HEK293 (cell line): ENCODE data around the gene SDC1.
A peak's percentile ranks its signal among the peaks of the same experiment; 100 is the strongest.
"Not testable (repeated sequence)": the region's sequence is repeated elsewhere in the genome, so short reads cannot be mapped to it uniquely, and the experiment has no call there.

Source experiments
- CTCF ChIA-PET: fragments of 350-600 bp; formaldehyde crosslinking; extraction: SDS; loops from one replicate; lab custom pipeline; 2021; ENCODE audit warnings: antibody characterized with exemption; lab: Yijun Ruan, JAX
- POLR2A ChIA-PET: fragments of 300-600 bp; formaldehyde crosslinking; extraction: SDS; loops from one replicate; lab custom pipeline; 2020; ENCODE audit warnings: antibody characterized with exemption, inconsistent platforms; lab: Yijun Ruan, JAX
- H3K27ac ChIP-seq: fragments of 200-500 bp; sonication (Bioruptor generic); 2 replicates; pipeline ENCODE4 v1.5.1; 2014; ENCODE audit warnings: low read depth, low read length, control low read depth, inconsistent platforms; ENCODE audit errors: extremely low read depth
- H3K36me3 ChIP-seq, 2 experiments: fragments of 200-500 bp in 1 of 2; sonication (Bioruptor generic) in 1 of 2; 1 replicate in 1 of 2; 2 replicates in 1 of 2; pipeline ENCODE4 v1.5.1; 2014 to 2017; ENCODE audit warnings: inconsistent platforms in 2 of 2, low read length in 2 of 2; ENCODE audit not compliant: control insufficient read depth in 2 of 2, insufficient read depth in 1 of 2
- H3K4me1 ChIP-seq: fragments of 200-500 bp; sonication (Bioruptor generic); 2 replicates; pipeline ENCODE4 v1.5.1; 2014; ENCODE audit warnings: mild to moderate bottlenecking, low read length, inconsistent platforms; ENCODE audit not compliant: control insufficient read depth, insufficient read depth
- H3K4me3 ChIP-seq: 2 replicates; pipeline ENCODE4 v1.5.1; 2011; ENCODE audit warnings: low read depth, mild to moderate bottlenecking, control low read depth, low read length, moderate library complexity
- H3K9me3 ChIP-seq: fragments of 200-500 bp; sonication (Bioruptor generic); 2 replicates; pipeline ENCODE4 v1.5.1; 2014; ENCODE audit warnings: low read depth, low read length, inconsistent platforms; ENCODE audit not compliant: control insufficient read depth, insufficient read depth
- GFI1B ChIP-seq: fragments of 450-650 bp; formaldehyde crosslinking; IDR thresholded peaks from 2 replicates; pipeline ENCODE4 v1.5.1; 2016; ENCODE audit warnings: missing biosample characterization, missing genetic modification characterization
- HIC1 ChIP-seq: fragments of 450-650 bp; formaldehyde crosslinking; IDR thresholded peaks from 2 replicates; pipeline ENCODE4 v1.5.1; 2016; ENCODE audit warnings: missing biosample characterization, missing genetic modification characterization
- INSM2 ChIP-seq: fragments of 450-650 bp; formaldehyde crosslinking; IDR thresholded peaks from 2 replicates; pipeline ENCODE4 v1.5.1; 2016; ENCODE audit warnings: missing biosample characterization, missing genetic modification characterization
- YY1 ChIP-seq: fragments of 450-650 bp; formaldehyde crosslinking; IDR thresholded peaks from 2 replicates; pipeline ENCODE4 v1.5.1; 2018; ENCODE audit warnings: missing biosample characterization, missing genetic modification characterization
- ZEB2 ChIP-seq: fragments of 450-650 bp; formaldehyde crosslinking; IDR thresholded peaks from 2 replicates; pipeline ENCODE4 v1.5.1; 2016; ENCODE audit warnings: missing biosample characterization, missing genetic modification characterization
- ZNF26 ChIP-seq: fragments of 450-650 bp; formaldehyde crosslinking; IDR thresholded peaks from 2 replicates; pipeline ENCODE4 v1.5.1; 2016; ENCODE audit warnings: missing biosample characterization, missing genetic modification characterization
- ZNF341 ChIP-seq: fragments of 450-650 bp; formaldehyde crosslinking; IDR thresholded peaks from 2 replicates; pipeline ENCODE4; 2016; ENCODE audit warnings: low read depth, missing biosample characterization, missing genetic modification characterization
- ZNF354C ChIP-seq: fragments of 450-650 bp; formaldehyde crosslinking; IDR thresholded peaks from 2 replicates; pipeline ENCODE4 v1.5.1; 2016; ENCODE audit warnings: missing biosample characterization, missing genetic modification characterization, low read depth, borderline replicate concordance
- ZNF391 ChIP-seq: fragments of 450-650 bp; formaldehyde crosslinking; IDR thresholded peaks from 2 replicates; pipeline ENCODE4 v1.5.1; 2016; ENCODE audit warnings: low read depth, missing biosample characterization, missing genetic modification characterization, borderline replicate concordance
- ZNF404 ChIP-seq: fragments of 450-650 bp; formaldehyde crosslinking; IDR thresholded peaks from 2 replicates; pipeline ENCODE4 v1.5.1; 2017; ENCODE audit warnings: missing biosample characterization, missing genetic modification characterization
- ZNF549 ChIP-seq: fragments of 450-650 bp; IDR thresholded peaks from 2 replicates; pipeline ENCODE4 v1.5.1; 2018; ENCODE audit warnings: missing biosample characterization, missing genetic modification characterization, mild to moderate bottlenecking, inconsistent platforms, moderate library complexity
- ZNF639 ChIP-seq: fragments of 450-650 bp; formaldehyde crosslinking; IDR thresholded peaks from 2 replicates; pipeline ENCODE4 v1.5.1; 2016; ENCODE audit warnings: missing biosample characterization, missing genetic modification characterization
- ZNF664 ChIP-seq: fragments of 450-650 bp; formaldehyde crosslinking; IDR thresholded peaks from 2 replicates; pipeline ENCODE4 v1.5.1; 2016; ENCODE audit warnings: missing biosample characterization, missing genetic modification characterization

Gene SDC1

GRCh38 chr2:20249170-20249569 lies 24.2 kb upstream of the SDC1 start (continued):
- TF ChIP-seq HIC1 (tag by site-specific recombination) (no peak), ZNF404 (tag by site-specific recombination) (no peak), INSM2 (tag by site-specific recombination) (no peak), ZNF639 (tag by site-specific recombination) (no peak), ZEB2 (tag by site-specific recombination) (no peak), GFI1B (tag by site-specific recombination) (no peak), ZNF354C (tag by site-specific recombination) (no peak), ZNF549 (tag by site-specific recombination) (no peak), ZNF391 (tag by site-specific recombination) (no peak), YY1 (tag by site-specific recombination) (no peak)
- TF ChIP-seq, all 188 proteins: peak for 0

- Histone ChIP-seq H3K4me3 (no peak overlapping the region), H3K36me3 (peaks cover 37 to 60% of the 10 kb centered on the region in 2 experiments), H3K27ac (no peak overlapping the region), H3K9me3 (no peaks in the 10 kb centered on the region), H3K4me1 (no peaks in the 10 kb centered on the region)
- TF ChIP-seq ZNF341 (0 out of 2 replicates have a peak, but pooled peaks have one; percentile 15), ZNF26 (tag by site-specific recombination) (no peak)
- CTCF ChIA-PET: interaction anchor here (0.6 to 2.0 kb wide), 3 partner anchors 44 to 389 kb away, joined by 3 to 8 read pairs (median 4); no protein-coding TSS in a partner anchor
- POLR2A ChIA-PET: no interaction called here
These were observed 22.2 kb upstream of the SDC1 start for GRCh38 chr2:20247084-20247483.

GRCh38 chr2:20243637-20244036 lies 18.7 kb upstream of the SDC1 start:
- H3K4me3 ChIP-seq, H3K4me1 ChIP-seq, H3K27ac ChIP-seq, CTCF ChIA-PET, H3K9me3 ChIP-seq, POLR2A ChIA-PET: not testable (repeated sequence)
- peaks cover 13 to 26% of the 10 kb centered on the region in 2 experiments; a peak in 2 of 3 replicates for H3K36me3 ChIP-seq
- TF ChIP-seq ZNF664 (tag by site-specific recombination): peak; percentile 90
